ENCODE results near the gene MICAL3. TPM values are rescaled to one million over a fixed set of nuclear protein-coding genes. Genes with fewer than 3 reads are reported as not detected.
A peak's percentile ranks its signal among the peaks of the same experiment; 100 is the strongest.

The MICAL3 gene
- total RNA-seq, 4 donors from 2014 or later, result 84.2 to 290 (median 151) TPM

- TF ChIP-seq EP300 (IDR thresholded peaks at IDR 0.05; ENCODE audit: low read depth) (no peak), POLR2A (IDR thresholded peaks at IDR 0.05) (no peak), POLR2AphosphoS5 (IDR thresholded peaks at IDR 0.05) (no peak), CTCF (IDR thresholded peaks at IDR 0.05) (no peak)
- peaks cover 10 to 26% (median 12%) of the 10 kb centered on the region in 4 donors for H3K4me1 ChIP-seq
- peaks cover 0 to 5% (median 0%) of the 10 kb centered on the region in 4 donors for H3K36me3 ChIP-seq
- H3K27me3 ChIP-seq, result no peaks in the 10 kb centered on the region
- intact Hi-C loops (cut with DNase I; ENCODE audit: low total_unique reads), result no loop called here
- peak; percentile 62 for DNase-seq
- in situ Hi-C loops (cut with MboI; ENCODE audit: low pct_ligation_motif_present in 1 of 4, low pct_unique_long_range_greater_than_20kb in 1 of 4, low sequenced_read_pairs in 3 of 4), result no loop called here
- 54% methylated on average over 20 of the region's 20 CpGs; no CpG with 5 or more reads in 1 of the 2 donors for WGBS, 2 donors (ENCODE audit: low coverage in 1 of 2)
- H3K9me3 ChIP-seq, result no peaks in the 10 kb centered on the region
- peak overlapping the region in 1 of 4 donors; percentile 1 for H3K4me3 ChIP-seq
- peak overlapping the region; percentile 15 to 56 (median 30) for H3K27ac ChIP-seq
Observed at GRCh38 chr22:17842386-17842785, 182.0 kb downstream of the MICAL3 start.

- Histone ChIP-seq H3K4me1 (peaks cover 4 to 20% (median 7%) of the 10 kb centered on the region in 4 donors), H3K4me3 (no peak overlapping the region), H3K9me3 (no peaks in the 10 kb centered on the region), H3K27ac (peak overlapping the region in 3 of 4 donors; percentile 15 to 56 (median 25)), H3K36me3 (peaks cover 0 to 5% (median 0%) of the 10 kb centered on the region in 4 donors), H3K27me3 (no peaks in the 10 kb centered on the region)
- TF ChIP-seq POLR2AphosphoS5 (IDR thresholded peaks at IDR 0.05) (no peak), EP300 (IDR thresholded peaks at IDR 0.05; ENCODE audit: low read depth) (no peak), CTCF (IDR thresholded peaks at IDR 0.05) (no peak), POLR2A (IDR thresholded peaks at IDR 0.05) (no peak)
- intact Hi-C loops (cut with DNase I; ENCODE audit: low total_unique reads), result no loop called here
- WGBS, 2 donors (ENCODE audit: low coverage in 1 of 2), result 93% methylated on average over 16 of the region's 16 CpGs; no CpG with 5 or more reads in 1 of the 2 donors
- DNase-seq, result no peak
- in situ Hi-C loops (cut with MboI; ENCODE audit: low pct_ligation_motif_present in 1 of 4, low pct_unique_long_range_greater_than_20kb in 1 of 4, low sequenced_read_pairs in 3 of 4), result no loop called here
Observed at GRCh38 chr22:17841836-17842235, 182.5 kb downstream of the MICAL3 start.

GRCh38 chr22:17838180-17838865, 186.0 kb downstream of the MICAL3 start:
- no peak overlapping the region for H3K4me3 ChIP-seq
- intact Hi-C loops (cut with DNase I; ENCODE audit: low total_unique reads), result no loop called here
- H3K9me3 ChIP-seq, result no peaks in the 10 kb centered on the region
- DNase-seq, result no peak
- TF ChIP-seq POLR2A (IDR thresholded peaks at IDR 0.05), result no peak
- TF ChIP-seq POLR2AphosphoS5 (IDR thresholded peaks at IDR 0.05), result no peak
- no peak for TF ChIP-seq EP300 (IDR thresholded peaks at IDR 0.05; ENCODE audit: low read depth)
- TF ChIP-seq CTCF (IDR thresholded peaks at IDR 0.05), result no peak
- in situ Hi-C loops (cut with MboI; ENCODE audit: low pct_ligation_motif_present in 1 of 4, low pct_unique_long_range_greater_than_20kb in 1 of 4, low sequenced_read_pairs in 3 of 4), result loop anchor here in 1 of 4 donors (10.0 kb wide), 1 partner anchor 236 kb away; the partner anchor contains the start of gene PEX26
- WGBS, 2 donors (ENCODE audit: low coverage in 1 of 2), result 90 to 100% methylated on average over 2 to 12 of the region's 13 CpGs
- H3K36me3 ChIP-seq, result peaks cover 0 to 5% (median 0%) of the 10 kb centered on the region in 4 donors
- H3K27me3 ChIP-seq, result no peaks in the 10 kb centered on the region
- peaks cover 0 to 6% (median 1%) of the 10 kb centered on the region in 4 donors for H3K4me1 ChIP-seq
- H3K27ac ChIP-seq, result no peak overlapping the region

GRCh38 chr22:17836992-17837742, 187.2 kb downstream of the MICAL3 start:
- H3K27me3 ChIP-seq, result no peaks in the 10 kb centered on the region
- H3K4me1 ChIP-seq, result peaks cover 2 to 14% (median 11%) of the 10 kb centered on the region in 4 donors
- H3K9me3 ChIP-seq, result no peaks in the 10 kb centered on the region
- no peak overlapping the region for H3K4me3 ChIP-seq
- intact Hi-C loops (cut with DNase I; ENCODE audit: low total_unique reads), result no loop called here
- WGBS, 2 donors (ENCODE audit: low coverage in 1 of 2), result 69 to 81% methylated on average over 7 to 14 of the region's 14 CpGs
- DNase-seq, result no peak
- H3K27ac ChIP-seq, result peak overlapping the region in 3 of 4 donors; percentile 6 to 67 (median 33)
- TF ChIP-seq CTCF (IDR thresholded peaks at IDR 0.05) (no peak), POLR2AphosphoS5 (IDR thresholded peaks at IDR 0.05) (no peak), POLR2A (IDR thresholded peaks at IDR 0.05) (no peak), EP300 (IDR thresholded peaks at IDR 0.05; ENCODE audit: low read depth) (no peak)
- peaks cover 0 to 5% (median 0%) of the 10 kb centered on the region in 4 donors for H3K36me3 ChIP-seq
- in situ Hi-C loops (cut with MboI; ENCODE audit: low pct_ligation_motif_present in 1 of 4, low pct_unique_long_range_greater_than_20kb in 1 of 4, low sequenced_read_pairs in 3 of 4), result loop anchor here in 1 of 4 donors (10.0 kb wide), 1 partner anchor 238 kb away; the partner anchor contains the start of gene PEX26
